NOMO-1 treated with DMSO at 0.1 percent for 48 hours (cell line): Measurements from ENCODE around the gene SMIM10L1.
A peak's percentile ranks its signal among the peaks of the same experiment; 100 is the strongest.

Experiments
- DNase-seq: peaks from one replicate; lab custom pipeline; 2025; ENCODE audit not compliant: unreplicated experiment; lab: John Stamatoyannopoulos, UW

SMIM10L1 gene

DNA sequence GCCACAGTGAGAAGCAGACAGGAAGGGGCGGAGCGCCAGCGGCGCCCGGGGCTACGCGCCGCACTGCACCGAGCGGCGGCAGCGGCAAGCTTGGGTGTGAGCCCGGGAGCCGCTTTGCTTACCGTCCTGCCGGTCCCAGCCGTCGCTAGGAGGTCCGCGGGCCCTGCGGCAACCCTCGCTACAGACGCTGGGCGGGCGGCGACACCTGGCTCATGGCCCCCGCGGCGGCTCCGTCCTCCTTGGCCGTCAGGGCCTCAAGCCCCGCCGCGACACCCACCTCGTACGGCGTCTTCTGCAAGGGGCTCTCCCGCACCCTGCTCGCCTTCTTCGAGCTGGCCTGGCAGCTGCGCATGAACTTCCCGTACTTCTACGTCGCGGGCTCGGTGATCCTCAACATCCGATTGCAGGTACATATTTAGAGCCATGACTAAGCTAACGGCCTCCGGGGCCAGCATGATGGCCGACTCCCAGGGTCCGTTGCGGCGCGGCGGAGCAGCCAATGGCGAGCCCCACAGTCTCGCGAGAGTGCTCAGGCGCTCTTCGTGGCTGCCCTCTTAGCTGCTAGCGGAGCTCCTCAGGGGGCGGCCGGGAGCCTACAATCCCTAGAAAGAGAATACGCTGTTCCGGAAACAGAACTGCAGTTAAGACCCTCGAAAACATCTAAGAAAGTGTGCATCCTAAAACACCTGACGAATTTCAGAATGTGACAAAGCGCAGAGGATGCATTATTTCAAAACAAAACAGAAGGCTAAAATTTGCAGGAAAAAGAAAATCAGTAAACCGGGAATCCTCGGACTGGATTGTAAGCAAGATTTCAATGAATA lies at the start of gene SMIM10L1:
Gene SMIM10L1 (plus strand): TSS at position 50 of the 824 bp plus-strand sequence. CDS start 163 bp downstream, at position 213.
- DNase-seq, result peak; percentile 89

DNA sequence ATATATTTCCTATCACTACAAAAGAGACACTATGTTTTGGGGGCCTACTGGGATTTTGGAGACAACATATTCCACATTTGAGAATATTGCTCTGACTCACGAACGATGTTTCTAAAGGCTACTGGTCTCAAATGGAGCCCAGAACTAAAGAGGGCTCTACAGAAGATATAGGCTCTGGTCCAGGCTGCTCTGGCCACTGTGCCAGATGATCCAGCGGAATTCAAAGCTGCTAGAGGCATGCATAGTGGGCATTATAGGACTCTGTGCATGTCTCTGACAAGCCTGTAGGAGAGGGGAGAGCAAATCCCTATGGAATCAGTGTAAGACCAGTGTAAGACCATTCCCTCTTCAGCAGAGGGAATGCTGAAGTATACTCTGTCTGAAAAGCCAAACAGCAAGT lies 40.6 kb upstream of the SMIM10L1 start:
- no peak for DNase-seq

DNA sequence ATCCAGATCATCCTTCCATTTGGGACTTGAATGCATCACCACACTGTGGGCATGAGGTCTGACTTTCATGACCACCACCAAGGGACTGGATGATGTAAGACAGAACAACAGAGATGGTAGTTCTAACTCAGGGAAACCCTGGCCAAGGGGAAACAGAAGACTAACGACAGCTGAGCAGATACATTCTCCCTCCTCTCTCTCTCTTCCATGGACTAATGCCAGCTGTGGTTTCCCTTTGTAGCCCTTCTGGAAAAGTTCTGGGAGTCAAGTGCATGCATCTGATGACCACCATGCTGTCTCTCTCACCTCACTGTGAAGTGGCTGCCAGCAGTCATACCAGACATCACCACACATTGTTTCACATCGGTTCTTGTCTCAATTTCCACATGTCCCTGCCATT lies 40.0 kb upstream of the SMIM10L1 start:
- DNase-seq, result no peak

DNA sequence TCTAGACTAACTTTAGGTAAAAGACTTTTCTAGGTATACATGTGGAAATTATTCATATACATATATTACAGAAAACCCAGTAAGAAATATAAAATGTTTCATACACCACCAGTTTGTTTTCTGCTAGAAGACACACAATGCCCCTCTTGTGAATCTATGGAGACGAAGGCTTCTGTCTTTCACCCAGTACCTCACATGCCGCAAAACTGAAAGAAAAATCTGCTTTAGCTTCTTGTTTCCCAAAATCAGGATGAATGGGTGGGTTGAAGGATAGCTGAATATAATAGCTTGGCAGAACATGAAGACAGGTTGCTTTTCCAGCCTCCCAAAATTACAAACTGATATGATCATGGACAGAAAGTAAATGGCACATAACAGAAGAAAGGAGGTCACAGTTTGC lies 37.8 kb upstream of the SMIM10L1 start:
- DNase-seq, result no peak

DNA sequence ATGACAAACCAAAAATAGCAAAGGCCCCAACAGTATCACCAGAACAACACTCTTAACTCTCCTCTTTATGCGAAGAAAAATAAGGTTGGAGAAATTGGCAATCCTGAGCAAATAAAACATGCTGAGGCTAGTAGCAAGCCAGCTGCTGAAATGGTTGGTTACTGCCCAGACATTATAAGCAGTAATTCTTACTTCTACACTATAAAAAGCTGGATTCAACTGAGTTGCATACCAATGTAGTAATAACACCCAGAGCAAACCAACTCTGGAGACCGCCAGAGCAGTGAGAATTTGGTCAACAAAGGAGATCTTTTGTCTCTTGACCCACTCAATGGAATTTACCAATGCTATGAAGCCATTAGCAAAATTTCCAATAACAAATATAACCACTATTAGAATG lies 37.2 kb upstream of the SMIM10L1 start:
- no peak for DNase-seq

DNA sequence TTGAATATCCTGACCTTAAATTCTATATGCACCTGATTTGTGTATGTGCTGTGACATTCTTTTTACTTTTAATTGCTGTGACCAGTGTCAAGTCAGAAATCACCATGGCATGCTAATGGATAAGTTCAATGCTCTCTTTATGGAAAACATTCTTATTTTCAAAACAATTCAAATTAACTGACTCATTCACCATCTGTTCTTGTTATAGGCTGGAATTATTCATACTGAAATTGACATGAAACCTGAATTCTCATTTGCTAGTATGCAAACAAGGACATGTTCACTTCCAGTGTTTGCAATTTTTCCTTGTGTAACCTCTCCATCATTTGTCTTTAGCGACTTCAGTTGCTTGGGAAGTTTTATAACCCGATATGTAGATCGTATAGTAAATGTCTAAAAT lies 36.7 kb upstream of the SMIM10L1 start, which contains the start of gene TAS2R30:
Gene TAS2R30 (minus strand): TSS at position 340 of the 400 bp plus-strand sequence. CDS start 400 bp downstream, outside the sequence.
- DNase-seq, result no peak

DNA sequence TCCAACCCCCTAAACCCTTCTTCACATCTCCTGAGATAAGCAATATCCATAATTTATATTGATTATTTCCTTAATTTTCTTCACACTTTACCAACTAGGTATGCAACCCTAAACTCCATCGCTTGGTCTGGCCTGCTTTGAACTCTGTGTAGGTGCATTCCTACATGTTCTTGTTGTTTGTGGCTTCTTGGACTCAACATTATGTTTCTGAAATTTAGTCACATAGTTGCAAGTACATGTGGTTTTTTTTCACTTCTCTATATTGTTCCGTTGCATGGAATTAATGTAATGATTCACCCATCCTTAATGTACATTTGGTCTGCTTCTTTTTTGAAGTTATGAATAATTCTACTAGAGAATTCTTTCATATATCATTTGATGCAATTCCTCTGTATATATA lies 34.9 kb upstream of the SMIM10L1 start:
- no peak for DNase-seq

DNA sequence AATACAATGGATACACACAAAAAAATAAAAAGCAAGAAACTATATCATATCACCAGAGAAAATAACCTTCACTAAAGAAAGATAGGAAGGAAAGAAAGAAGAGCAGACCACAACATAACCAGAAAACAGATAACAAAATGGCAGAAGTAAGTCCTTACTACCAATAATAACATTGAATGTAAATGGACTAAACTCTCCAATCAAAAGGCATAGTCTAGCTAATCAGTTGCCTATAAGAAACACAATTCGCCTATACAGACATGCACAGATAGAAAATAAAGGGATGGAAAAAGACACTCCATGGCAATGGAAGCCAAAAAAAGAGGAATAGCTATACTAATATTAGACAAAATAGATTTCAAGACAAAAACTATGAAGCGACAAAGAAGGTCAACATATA lies 27.6 kb upstream of the SMIM10L1 start:
- no peak for DNase-seq

DNA sequence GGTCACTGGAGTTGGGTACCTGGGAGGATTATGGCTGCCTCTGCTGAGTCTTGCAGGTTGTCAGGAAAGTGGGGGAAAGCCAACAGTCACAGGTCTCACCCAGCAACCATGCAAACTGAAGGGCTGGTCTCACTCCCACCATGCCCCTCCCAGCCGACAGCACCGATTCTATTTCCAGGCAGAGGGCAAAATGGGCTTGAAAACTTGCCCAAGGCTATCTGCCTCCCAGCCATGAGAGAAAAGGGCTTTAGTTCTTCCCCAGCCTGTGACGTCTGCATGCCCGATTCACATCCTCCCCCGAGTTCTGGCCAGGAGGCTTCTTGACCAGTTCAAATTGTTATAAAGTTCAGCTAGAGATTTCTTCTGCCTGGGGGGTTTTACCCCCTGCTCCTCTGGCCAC lies 26.7 kb upstream of the SMIM10L1 start:
- DNase-seq, result no peak

DNA sequence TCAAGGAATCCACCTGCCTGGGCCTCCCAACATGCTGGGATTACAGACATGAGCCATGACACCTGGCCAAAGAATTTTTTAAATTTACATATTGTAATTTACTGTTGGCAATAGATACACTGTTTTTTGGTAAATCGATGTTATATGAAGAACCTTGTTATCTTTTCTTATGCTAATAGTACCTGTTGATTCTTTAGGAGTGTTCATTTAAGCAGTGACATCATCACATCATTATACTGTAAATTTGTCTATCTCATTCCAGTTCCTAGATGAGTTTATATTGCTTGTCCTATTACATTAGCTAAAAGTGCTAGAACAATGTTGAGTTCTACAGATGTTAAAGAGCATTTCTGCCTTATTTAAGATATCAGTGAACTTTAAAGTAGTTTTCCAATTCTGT lies 23.6 kb upstream of the SMIM10L1 start:
- no peak for DNase-seq

DNA sequence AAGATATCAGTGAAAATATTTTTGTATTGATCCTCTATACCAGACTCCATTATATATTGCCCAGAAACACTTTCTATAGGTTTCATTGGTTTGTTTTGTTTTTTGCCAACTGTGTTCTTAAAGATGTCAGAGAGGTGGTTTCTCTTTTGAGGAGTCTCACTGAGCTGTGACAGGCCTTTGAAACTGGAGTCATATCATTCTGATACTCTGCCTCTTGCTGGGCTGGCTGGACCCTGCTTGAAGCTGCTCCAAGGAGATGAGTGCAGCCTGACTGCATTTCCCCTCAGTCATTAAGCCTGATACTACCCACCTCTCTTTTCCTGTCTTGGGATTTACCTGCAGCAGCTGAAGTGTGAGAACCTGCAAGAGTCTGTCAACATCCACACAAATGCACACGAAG lies 20.2 kb upstream of the SMIM10L1 start:
- DNase-seq, result no peak

DNA sequence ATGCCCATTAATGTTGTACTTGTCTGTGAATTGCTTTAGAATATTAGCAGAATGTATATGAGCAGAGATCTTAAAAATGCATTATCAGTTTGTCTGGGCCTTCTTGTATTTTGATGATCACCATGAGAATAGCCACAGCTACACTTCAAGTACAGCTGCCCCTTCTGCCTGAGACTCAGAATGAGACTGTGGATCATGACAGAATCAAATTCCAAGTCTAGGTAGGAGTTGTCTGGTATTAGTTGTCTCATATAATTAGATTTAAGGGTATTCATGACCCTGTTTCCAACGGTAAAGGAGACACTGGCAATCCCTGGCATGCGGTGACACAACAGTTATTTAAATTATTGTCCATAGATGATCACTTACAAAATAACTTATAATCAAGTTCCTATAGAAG lies 18.3 kb upstream of the SMIM10L1 start:
- DNase-seq, result no peak

DNA sequence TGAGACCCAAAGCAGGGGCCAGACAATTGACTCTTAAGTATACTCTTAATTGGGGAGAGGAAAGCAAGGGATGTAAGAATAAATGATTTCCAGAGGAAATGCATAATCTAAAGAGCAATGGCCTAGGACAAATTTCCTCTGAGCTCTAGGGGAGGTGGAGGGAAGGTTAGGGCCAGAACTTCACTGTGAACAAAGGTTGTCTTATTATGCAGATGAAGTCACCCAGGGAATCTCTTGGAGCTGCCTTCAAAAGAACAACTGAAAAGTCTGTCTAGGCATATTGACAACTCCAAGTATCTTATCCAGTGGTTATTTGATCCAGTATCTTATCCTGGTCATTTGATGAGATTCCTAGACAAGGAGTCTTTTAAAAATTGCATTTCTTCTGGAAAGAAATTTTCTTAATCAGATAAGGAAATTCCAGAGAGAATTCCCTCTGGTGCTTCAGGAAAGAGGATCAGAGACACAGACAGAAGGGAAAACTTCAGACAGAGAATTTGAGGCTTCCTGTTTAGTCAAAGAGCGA lies 16.5 kb upstream of the SMIM10L1 start:
- DNase-seq, result no peak

DNA sequence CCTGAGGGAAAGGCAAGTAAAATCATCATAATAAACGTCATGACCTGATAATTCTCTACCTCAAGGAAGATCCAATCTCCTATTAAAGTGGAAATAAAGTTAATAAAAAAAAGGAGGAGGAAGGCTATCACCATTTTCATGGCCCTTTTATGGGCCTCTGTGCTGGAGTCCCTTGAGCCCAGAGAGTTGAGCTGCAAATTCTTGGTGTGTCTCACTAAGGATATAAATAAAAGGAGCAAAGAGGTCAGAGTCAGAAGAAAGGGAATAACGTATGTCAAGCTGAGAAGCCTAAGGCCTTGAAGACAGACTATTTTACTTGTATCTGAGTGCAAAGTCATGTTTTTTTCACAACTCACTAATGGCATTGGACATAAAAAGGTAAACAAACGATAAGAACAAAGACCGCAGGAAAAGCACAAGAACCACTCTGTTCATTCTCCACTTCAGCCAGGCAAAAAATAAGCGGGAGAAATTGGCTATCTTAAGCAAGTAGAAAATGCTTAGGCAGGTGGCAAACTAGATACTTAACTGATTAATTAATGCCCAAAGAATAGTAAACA lies 12.0 kb upstream of the SMIM10L1 start:
- no peak for DNase-seq

DNA sequence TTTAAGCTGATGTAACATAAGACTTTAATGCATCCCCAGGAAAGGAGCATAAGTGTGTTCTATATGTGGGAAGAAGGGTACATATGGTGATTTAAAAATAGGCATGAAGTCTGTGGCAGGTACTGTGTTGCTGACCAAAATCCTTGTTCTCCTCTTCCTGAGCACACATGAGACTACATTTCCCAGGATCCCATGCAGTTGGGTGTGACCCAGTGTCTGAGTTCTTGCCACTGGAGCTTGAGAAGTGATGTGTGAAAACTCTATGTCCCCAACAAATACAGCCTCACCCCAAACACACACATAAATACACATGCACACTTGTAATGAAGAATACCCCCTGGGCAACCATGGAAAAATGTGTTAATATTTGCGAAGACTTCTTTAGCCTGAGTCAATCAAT lies 8.5 kb upstream of the SMIM10L1 start:
- no peak for DNase-seq

DNA sequence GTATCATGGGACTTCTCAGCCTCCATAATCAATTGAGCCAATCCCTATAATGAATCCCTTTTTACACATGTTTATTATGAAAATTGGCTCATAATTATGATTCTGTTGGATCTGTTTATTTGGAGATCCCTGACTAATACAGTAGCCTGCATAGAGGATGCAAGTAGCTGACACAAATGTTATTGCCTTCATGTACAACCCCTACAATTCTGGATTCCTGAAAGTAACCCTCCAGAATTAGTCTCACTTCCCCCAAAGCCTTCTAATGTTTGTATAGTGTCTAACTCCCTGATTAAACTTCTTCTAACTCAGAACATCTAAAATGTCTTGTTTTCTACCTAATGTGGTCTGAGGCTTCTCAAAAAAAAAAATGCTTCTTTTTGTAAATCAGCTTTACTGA lies 6.6 kb upstream of the SMIM10L1 start:
- no peak for DNase-seq

DNA sequence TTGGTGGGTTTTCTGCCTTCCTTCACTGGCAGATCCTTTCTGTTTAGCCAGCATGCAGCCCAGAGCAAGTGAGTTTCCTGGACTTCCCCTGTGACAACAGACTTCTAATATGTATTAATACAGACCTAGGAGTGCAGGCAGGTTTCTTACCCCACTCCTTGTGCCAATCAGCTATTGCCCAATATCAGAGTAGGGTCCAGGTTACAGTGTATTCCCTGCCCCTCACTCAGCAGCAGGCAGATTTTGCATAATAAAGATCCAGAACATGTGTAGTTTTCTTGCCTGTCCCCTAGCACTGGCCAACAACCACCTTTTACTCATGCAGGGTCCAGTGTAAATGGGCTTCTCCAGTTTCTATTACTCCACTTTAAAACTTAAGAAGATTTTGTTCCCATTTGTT lies 4.7 kb upstream of the SMIM10L1 start:
- no peak for DNase-seq

DNA sequence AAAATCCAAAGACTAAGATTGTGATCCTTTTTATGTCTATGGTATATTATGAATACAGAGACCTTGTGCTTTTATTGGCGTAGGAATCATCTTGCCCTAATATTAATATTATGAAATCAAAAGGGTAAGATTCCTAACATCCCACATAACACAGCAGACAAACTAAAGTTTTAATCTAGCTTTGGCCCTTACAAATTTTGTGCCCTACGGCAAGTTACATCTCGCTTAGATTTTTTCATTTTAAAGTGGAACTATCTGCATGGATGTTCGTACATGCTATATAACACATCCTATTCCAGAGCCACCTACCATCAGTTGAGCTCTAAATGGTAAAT lies 217 bp upstream of the SMIM10L1 start:
- DNase-seq, result no peak

DNA sequence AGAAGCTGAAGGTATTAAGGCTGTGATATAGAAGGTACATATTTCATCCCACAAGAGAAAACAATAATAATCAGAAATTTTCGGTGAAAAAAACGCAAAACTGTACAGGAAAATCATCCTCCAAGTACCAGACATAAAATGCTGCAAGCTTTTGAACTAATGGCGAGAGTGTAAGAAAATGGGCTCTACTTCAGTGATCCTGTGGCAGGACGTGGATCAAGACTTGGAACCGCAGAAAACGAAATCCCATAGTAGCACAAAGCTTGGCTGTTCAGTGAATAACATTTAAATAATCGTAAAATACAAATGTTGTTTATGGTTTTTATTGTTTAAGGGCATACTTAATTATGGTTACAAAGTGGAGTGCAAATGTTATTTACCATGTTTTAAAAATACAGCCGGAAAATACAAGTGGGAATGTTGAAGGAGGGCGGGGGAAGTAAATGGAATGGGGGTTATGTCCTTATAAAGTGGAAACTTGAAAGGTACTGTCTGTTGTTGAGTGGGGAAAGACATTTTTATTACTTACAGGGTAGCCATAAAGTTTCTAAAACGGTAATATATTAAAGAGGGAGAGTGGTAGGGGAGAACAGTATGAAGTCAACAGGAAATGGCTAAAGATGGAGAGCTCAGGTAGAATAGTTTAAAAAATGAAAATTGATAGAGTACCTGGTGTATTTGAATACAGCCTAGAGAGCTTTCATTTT lies 1.1 kb downstream of the SMIM10L1 start:
- DNase-seq, result peak; percentile 20

DNA sequence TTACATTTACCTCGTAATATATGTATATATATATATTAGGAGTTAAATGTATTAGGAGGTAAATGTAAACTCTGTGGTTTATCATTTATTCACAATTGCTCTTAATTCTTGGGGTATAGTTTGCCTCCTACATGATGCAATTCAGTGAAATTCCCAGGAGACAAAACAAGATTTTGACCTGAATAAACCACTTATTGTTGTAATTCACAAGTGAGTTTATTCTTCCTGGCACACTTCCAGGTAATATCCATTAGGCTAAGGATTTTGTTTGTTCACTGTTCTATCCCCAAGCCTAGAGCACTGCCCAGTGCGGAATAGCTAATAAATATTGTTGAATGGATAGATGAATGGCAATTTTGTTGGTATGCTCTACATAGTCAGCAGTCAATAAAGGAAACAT lies 3.0 kb downstream of the SMIM10L1 start:
- DNase-seq, result no peak

DNA sequence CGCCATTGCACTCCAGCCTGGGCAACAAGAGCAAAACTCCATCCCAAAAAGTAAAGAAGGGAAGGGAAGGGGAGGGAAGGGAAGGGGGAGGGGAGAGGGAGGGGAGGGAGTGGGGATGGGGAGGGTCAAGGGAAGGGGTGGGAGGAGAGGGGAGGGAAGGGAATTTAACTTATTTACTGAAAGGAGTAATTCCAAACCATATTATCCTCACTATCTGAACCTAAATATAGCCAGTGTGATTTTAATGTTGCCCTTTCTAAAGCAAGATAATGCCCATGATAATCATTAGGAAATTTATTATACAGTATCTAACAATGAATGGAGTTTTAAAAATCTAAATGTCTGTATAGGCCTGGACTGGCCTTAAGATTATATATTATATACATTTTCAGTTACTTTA lies 7.3 kb downstream of the SMIM10L1 start:
- DNase-seq, result no peak

DNA sequence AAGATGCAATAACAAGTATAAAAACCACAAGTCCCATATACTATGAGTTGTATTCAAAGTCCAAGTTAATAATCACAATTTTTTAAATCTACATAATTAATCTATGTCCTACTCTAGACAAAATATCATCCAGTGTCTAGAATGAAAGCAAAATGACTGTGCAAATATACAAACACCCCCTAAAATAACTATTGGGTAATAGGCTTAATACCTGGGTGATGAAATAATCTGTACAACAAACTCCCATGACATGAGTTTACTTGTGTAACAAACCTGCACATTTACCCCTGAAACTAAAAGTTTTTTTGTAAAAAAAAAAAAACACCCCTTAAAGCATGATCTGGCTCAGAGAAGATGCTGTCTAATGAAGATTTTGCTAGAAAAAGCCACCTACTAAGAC lies 11.5 kb downstream of the SMIM10L1 start:
- DNase-seq, result no peak
